ENCODE measurements around the gene GPATCH1. TPM values are rescaled to one million over a fixed set of nuclear protein-coding genes. Genes with fewer than 3 reads are reported as not detected.

The GPATCH1 gene
- total and polyA plus RNA-seq, 2 of the 13 experiments (the other 11 are each of a cell fraction or from before 2014, with no cell fraction given): 6.8 to 6.9 TPM

DNA sequence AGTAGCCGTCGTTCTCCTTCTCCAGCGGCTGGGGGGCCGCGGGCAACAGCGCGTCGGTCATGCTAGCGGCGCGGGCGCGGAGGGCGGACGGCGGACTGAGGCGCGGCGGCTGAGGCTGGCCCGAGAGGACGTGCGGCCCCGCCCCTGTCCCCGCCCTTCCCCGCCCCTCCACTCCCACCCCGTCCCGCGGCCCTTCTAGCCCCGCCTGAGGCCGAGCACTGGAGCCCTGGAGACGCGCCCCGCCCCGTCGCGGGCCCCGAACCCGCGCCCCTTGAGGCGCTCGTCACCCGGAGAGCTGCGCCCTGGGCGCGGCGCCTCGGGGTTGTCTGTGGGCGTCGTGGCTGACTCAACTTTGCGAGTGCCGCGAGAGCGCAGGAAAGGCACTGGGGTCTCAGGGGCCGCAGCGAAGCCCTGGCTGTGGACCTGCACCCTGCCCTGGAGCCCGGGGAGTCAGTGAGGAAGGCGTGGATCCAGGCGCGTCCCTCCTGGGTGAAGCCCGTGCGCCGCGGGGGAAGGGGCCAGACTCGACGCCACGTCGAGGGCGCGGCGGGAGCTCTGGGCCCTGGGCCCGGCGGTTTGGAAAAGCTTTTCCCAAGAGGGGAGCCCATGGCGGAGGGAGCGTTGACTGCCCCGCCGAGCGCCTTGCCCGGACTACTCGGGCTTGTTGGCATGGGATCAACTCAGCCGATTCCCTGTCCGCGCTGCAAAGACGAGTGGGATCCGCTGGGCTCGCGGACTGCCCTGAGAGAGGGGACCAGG, 16.0 kb upstream of the GPATCH1 start, which contains the start of gene RHPN2 (continued):
- no peak for TF ChIP-seq MEIS1 (CRISPR knock-in tag; IDR thresholded peaks at IDR 0.05; ENCODE audit: borderline replicate concordance)
- TF ChIP-seq CBX2 (IDR thresholded peaks at IDR 0.05; ENCODE audit: low read depth, low read length): no peak
- TF ChIP-seq CBX2 (CRISPR knock-in tag; IDR thresholded peaks at IDR 0.05; ENCODE audit: low read depth): no peak
- TF ChIP-seq PBX2 (CRISPR knock-in tag; IDR thresholded peaks at IDR 0.05): no peak
- no peak for TF ChIP-seq ZNF546 (CRISPR knock-in tag; conservative IDR thresholded peaks at IDR 0.05)
- TF ChIP-seq ZNF468 (CRISPR knock-in tag; IDR thresholded peaks at IDR 0.05): no peak
- no peak for TF ChIP-seq ZNF691 (CRISPR knock-in tag; IDR thresholded peaks at IDR 0.05; ENCODE audit: borderline replicate concordance, low read depth)
- no peak for TF ChIP-seq PRPF4 (IDR thresholded peaks at IDR 0.05; ENCODE audit: low read depth, low read length, poor library complexity, severe bottlenecking)
- no peak for TF ChIP-seq LCORL (IDR thresholded peaks at IDR 0.05)
- TF ChIP-seq LCORL (CRISPR knock-in tag; IDR thresholded peaks at IDR 0.05): no peak; the same call in 1 of the 2 replicates
- peak; percentile 96 for TF ChIP-seq ZNF777 (CRISPR knock-in tag; IDR thresholded peaks at IDR 0.05)
- no peak for TF ChIP-seq CEBPZ (IDR thresholded peaks at IDR 0.05; ENCODE audit: low read length)
- TF ChIP-seq ZNF30 (CRISPR knock-in tag; IDR thresholded peaks at IDR 0.05): no peak
- no peak for TF ChIP-seq NFE2 (CRISPR knock-in tag; IDR thresholded peaks at IDR 0.05)
- TF ChIP-seq, protein P1, sequence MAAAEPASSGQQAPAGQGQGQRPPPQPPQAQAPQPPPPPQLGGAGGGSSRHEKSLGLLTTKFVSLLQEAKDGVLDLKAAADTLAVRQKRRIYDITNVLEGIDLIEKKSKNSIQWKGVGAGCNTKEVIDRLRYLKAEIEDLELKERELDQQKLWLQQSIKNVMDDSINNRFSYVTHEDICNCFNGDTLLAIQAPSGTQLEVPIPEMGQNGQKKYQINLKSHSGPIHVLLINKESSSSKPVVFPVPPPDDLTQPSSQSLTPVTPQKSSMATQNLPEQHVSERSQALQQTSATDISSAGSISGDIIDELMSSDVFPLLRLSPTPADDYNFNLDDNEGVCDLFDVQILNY (CRISPR knock-in tag; conservative IDR thresholded peaks at IDR 0.05): no peak
- TF ChIP-seq ZSCAN31 (CRISPR knock-in tag; IDR thresholded peaks at IDR 0.05; ENCODE audit: low read depth): no peak
- TF ChIP-seq ZNF841 (CRISPR knock-in tag; IDR thresholded peaks at IDR 0.05; ENCODE audit: borderline replicate concordance): no peak
- TF ChIP-seq ZNF556 (CRISPR knock-in tag; IDR thresholded peaks at IDR 0.05; ENCODE audit: borderline replicate concordance): no peak
- TF ChIP-seq ZSCAN29 (CRISPR knock-in tag; conservative IDR thresholded peaks at IDR 0.05): no peak
- peak; percentile 31; the same call in 1 of the 2 replicates for TF ChIP-seq FOSL2 (CRISPR knock-in tag; IDR thresholded peaks at IDR 0.05)
